ENCODE data around the gene CD6. TPM values are rescaled to one million over a fixed set of nuclear protein-coding genes. Genes with fewer than 3 reads are reported as not detected.

Gene CD6
- total RNA-seq, 4 donors from 2014 or later, result 0.26 to 2.0 (median 0.91) TPM; not detected in 1

DNA sequence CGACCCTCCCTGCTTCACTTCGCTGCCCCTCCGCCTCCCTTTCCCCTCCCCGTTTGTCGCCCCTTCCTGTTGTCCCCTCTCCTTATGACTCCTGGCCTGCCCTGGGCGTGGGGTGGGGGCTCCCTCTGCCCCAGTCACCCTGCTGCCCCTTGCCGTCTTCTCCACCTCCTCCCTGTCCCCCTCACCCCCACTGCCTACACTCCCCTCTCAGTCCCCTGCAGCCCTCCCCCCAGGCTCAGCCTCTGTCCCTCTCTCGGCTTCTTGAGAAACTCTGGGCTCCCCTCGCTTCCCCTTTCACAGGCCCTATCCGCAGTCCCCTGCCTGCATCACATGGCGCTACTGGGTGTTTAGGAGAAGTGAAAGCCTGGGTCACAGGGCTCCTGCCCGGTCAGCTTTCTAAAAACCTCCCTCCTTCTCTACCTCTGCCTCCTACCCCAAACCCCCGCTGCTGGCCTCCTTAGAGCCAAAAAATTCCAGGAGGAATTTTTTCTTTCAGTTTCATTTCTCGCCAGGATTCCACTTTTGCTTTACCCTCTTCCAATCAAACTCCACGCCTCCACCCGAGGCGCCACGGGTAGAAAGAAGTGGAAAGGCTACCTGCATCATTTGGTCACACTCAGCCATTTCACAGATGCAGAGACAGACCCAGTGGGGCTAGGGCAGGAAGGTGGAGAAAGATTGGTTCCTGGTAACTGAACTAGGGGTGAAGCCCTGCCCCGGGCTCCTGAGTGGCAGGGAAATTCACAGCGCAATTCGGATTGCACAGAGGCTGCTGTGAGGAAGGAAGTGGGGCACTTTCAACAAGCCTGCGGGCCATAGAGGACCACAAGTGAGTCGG lies 19.4 kb upstream of the CD6 start, which contains the start of gene SLC15A3:
SLC15A3 (minus strand) TSS at position 273 of the 838 bp plus-strand sequence. CDS start 625 bp downstream, outside the sequence.
- H3K4me3 ChIP-seq, result peak within 1 kb of the TSS; percentile 55 to 63
- DNase-seq, result peak; percentile 57 to 61
- intact Hi-C loops (cut with DNase I; ENCODE audit: low total_unique reads), result no loop called here
- H3K36me3 ChIP-seq, result no peaks in the 10 kb centered on the region
- no peaks in the 10 kb centered on the region for H3K27me3 ChIP-seq
- peak within 1 kb of the TSS; percentile 94 to 96 for H3K27ac ChIP-seq
- peaks cover 0 to 9% of the 10 kb centered on the region in 2 donors for H3K4me1 ChIP-seq
- no peaks in the 10 kb centered on the region for H3K9me3 ChIP-seq
- TF ChIP-seq POLR2A (IDR thresholded peaks at IDR 0.05), result no peak
- TF ChIP-seq, protein P1, sequence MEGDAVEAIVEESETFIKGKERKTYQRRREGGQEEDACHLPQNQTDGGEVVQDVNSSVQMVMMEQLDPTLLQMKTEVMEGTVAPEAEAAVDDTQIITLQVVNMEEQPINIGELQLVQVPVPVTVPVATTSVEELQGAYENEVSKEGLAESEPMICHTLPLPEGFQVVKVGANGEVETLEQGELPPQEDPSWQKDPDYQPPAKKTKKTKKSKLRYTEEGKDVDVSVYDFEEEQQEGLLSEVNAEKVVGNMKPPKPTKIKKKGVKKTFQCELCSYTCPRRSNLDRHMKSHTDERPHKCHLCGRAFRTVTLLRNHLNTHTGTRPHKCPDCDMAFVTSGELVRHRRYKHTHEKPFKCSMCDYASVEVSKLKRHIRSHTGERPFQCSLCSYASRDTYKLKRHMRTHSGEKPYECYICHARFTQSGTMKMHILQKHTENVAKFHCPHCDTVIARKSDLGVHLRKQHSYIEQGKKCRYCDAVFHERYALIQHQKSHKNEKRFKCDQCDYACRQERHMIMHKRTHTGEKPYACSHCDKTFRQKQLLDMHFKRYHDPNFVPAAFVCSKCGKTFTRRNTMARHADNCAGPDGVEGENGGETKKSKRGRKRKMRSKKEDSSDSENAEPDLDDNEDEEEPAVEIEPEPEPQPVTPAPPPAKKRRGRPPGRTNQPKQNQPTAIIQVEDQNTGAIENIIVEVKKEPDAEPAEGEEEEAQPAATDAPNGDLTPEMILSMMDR (IDR thresholded peaks at IDR 0.05), result no peak

DNA sequence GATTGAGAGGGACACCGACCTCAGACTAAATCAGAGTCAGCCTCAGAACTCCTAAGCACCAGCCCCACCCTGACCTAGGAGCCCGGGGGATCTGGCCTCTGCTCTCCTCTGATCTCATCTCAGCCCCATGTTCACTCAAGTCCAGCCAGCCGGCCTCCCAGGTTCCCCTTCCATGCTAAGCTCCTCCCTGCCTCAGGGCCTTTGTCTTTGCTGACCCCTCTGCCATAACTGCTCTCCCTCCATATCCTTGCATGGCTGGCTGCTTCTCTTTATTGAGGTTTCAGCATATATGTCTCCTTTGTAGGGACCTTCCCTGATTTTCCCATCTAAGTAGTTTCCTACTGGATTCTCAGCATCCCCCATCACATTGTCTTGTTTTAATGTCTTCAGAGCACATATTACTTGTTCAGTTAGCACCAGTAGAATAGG lies 18.7 kb upstream of the CD6 start:
- TF ChIP-seq, protein P1 (IDR thresholded peaks at IDR 0.05), result no peak
- no peak for TF ChIP-seq POLR2A (IDR thresholded peaks at IDR 0.05)
- Histone ChIP-seq H3K9me3 (no peaks in the 10 kb centered on the region), H3K36me3 (no peaks in the 10 kb centered on the region), H3K27me3 (no peaks in the 10 kb centered on the region), H3K27ac (peak overlapping the region; percentile 94 to 96), H3K4me1 (peaks cover 0 to 9% of the 10 kb centered on the region in 2 donors), H3K4me3 (peak overlapping the region; percentile 55 to 63)
- intact Hi-C loops (cut with DNase I; ENCODE audit: low total_unique reads), result no loop called here
- no peak for DNase-seq

DNA sequence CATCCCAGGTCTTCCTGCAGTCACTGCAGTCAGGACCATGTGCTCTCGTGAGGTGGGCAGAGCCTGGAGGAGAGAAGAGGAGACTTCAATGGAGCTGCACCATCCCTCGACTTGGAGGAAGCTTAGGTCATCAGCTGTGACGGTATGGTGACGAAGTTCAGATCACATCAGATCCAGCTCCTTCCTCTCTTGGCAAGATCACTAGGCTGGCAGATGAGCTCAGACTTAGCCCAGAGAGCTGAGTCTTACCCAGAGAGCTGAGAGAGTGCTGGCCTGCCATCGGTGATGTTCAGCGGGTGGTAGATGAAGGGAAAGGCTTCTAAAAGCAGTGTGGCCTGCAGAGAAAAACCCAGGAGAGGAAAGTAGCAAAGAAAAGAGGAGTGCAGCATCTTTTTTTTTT lies 17.7 kb upstream of the CD6 start:
- no peaks in the 10 kb centered on the region for H3K27me3 ChIP-seq
- no peaks in the 10 kb centered on the region for H3K9me3 ChIP-seq
- no peak overlapping the region for H3K4me3 ChIP-seq
- no peak for DNase-seq
- peaks cover 0 to 9% of the 10 kb centered on the region in 2 donors for H3K4me1 ChIP-seq
- no peaks in the 10 kb centered on the region for H3K36me3 ChIP-seq
- intact Hi-C loops (cut with DNase I; ENCODE audit: low total_unique reads), result no loop called here
- H3K27ac ChIP-seq, result no peak overlapping the region
- TF ChIP-seq POLR2A (IDR thresholded peaks at IDR 0.05), result no peak
- TF ChIP-seq, protein P1 (IDR thresholded peaks at IDR 0.05), result no peak

DNA sequence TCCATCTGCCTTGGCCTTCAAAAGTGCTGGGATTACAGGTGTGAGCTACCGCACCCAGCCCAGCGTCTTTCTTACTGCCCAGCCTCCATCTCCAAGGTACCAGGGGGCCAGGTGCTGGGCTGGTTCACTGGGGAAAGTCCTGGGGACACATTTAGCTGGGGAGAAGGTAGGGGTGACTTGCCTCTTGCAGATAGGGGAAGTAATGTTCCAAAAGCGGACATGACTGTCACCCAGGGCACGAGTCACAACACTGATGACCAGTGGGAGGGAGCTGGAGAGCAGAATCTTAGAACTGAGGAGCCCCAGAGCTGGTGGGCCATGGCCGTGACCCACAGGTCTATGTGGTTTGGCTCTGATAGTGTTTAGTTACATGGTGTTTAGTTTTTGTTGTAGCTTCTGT lies 17.1 kb upstream of the CD6 start:
- TF ChIP-seq, protein P1 (IDR thresholded peaks at IDR 0.05), result no peak
- TF ChIP-seq POLR2A (IDR thresholded peaks at IDR 0.05), result no peak
- no peak overlapping the region for H3K27ac ChIP-seq
- no peak for DNase-seq
- H3K36me3 ChIP-seq, result no peaks in the 10 kb centered on the region
- no peaks in the 10 kb centered on the region for H3K9me3 ChIP-seq
- intact Hi-C loops (cut with DNase I; ENCODE audit: low total_unique reads), result no loop called here
- no peak overlapping the region for H3K4me3 ChIP-seq
- peaks cover 0 to 9% of the 10 kb centered on the region in 2 donors for H3K4me1 ChIP-seq
- H3K27me3 ChIP-seq, result no peaks in the 10 kb centered on the region

DNA sequence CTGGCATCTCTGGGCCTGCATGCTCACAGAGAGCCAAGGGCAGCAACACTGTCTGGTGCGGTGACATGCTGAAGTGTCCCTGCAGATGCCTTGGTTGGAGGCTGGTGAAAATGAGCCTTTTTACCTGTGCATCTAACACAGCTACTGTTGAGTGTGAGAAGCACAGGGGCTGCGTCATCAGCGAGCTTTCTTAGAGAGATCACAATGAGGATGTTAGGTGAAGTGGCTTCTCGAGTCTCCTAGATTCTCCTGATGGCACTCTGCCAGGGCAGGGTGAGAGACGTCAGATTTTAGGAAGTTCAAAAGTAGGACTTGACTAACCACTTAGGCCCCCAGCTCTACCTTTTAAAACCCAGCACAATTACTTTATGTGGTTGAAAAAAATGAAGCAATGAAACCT lies 15.9 kb upstream of the CD6 start:
- intact Hi-C loops (cut with DNase I; ENCODE audit: low total_unique reads), result no loop called here
- Histone ChIP-seq H3K9me3 (no peaks in the 10 kb centered on the region), H3K4me1 (peaks cover 0 to 5% of the 10 kb centered on the region in 2 donors), H3K4me3 (no peak overlapping the region), H3K27me3 (no peaks in the 10 kb centered on the region), H3K27ac (no peak overlapping the region), H3K36me3 (no peaks in the 10 kb centered on the region)
- TF ChIP-seq POLR2A (IDR thresholded peaks at IDR 0.05), result no peak
- TF ChIP-seq, protein P1 (IDR thresholded peaks at IDR 0.05), result no peak
- DNase-seq, result no peak
